GM23338 (cell line): ENCODE measurements around the gene TEDC2. TPM values are rescaled to one million over a fixed set of nuclear protein-coding genes. Genes with fewer than 3 reads are reported as not detected.

Experiments used
- ATAC-seq: fragments of 200-7000 bp; cut with Tn5 transposase; 3 replicates; pipeline ENCODE4 v1.9.1; 2020
- DNase-seq: peaks from one replicate; pipeline ENCODE4 v3.0.0-alpha.2; 2015; ENCODE audit warnings: low spot score
- H2AFZ ChIP-seq: fragments of 200-600 bp; sonication (generic); 2 replicates; pipeline ENCODE4 v1.8.0; 2016; ENCODE audit warnings: antibody characterized with exemption, mild to moderate bottlenecking, moderate library complexity
- H3F3A ChIP-seq: fragments of 200-600 bp; sonication (generic); replicated peaks from 2 replicates; pipeline ENCODE4 v1.8.0; 2017; ENCODE audit warnings: antibody characterized with exemption, mixed run types, low read depth
- H3K27ac ChIP-seq: fragments of 200-600 bp; sonication (generic); 2 replicates; pipeline ENCODE4 v1.6.1; 2016; ENCODE audit warnings: low read depth
- H3K27me3 ChIP-seq: fragments of 200-600 bp; sonication (generic); 2 replicates; pipeline ENCODE4 v1.8.0; 2016; ENCODE audit warnings: mild to moderate bottlenecking, mixed run types, moderate library complexity; ENCODE audit not compliant: insufficient read depth
- H3K36me3 ChIP-seq: fragments of 200-600 bp; sonication (generic); 2 replicates; pipeline ENCODE4 v1.8.0; 2016; ENCODE audit warnings: mild to moderate bottlenecking; ENCODE audit not compliant: insufficient read depth
- H3K4me1 ChIP-seq: fragments of 200-600 bp; sonication (generic); 2 replicates; pipeline ENCODE4 v1.8.0; 2016; ENCODE audit warnings: mild to moderate bottlenecking, moderate library complexity; ENCODE audit not compliant: insufficient read depth
- H3K4me2 ChIP-seq: fragments of 200-600 bp; sonication (generic); 2 replicates; pipeline ENCODE4 v1.7.1; 2017; ENCODE audit warnings: mixed run types
- H3K4me3 ChIP-seq: fragments of 200-600 bp; sonication (generic); 2 replicates; pipeline ENCODE4 v1.6.1; 2016; ENCODE audit warnings: mixed run types
- H3K79me2 ChIP-seq: fragments of 200-600 bp; sonication (generic); replicated peaks from 2 replicates; pipeline ENCODE4 v1.8.0; 2017; ENCODE audit warnings: mild to moderate bottlenecking; ENCODE audit not compliant: insufficient read depth
- H3K9me2 ChIP-seq: fragments of 200-600 bp; sonication (generic); 2 replicates; pipeline ENCODE4 v1.8.0; 2017; ENCODE audit not compliant: insufficient read depth
- H4K20me1 ChIP-seq: fragments of 200-600 bp; sonication (generic); replicated peaks from 2 replicates; pipeline ENCODE4 v1.8.0; 2017; ENCODE audit warnings: mild to moderate bottlenecking; ENCODE audit not compliant: insufficient read depth
- H3K27ac Mint-ChIP-seq: 2 replicates; pipeline ENCODE4 v1.8.0; 2020; ENCODE audit warnings: inconsistent platforms, mild to moderate bottlenecking, moderate library complexity, mixed read lengths
- H3K27me3 Mint-ChIP-seq: 3 replicates; pipeline ENCODE4 v1.8.0; 2022; ENCODE audit warnings: low read depth, mild to moderate bottlenecking, moderate library complexity, mixed read lengths, inconsistent platforms; ENCODE audit not compliant: insufficient read depth, poor library complexity
- H3K36me3 Mint-ChIP-seq: 3 replicates; pipeline ENCODE4 v1.8.0; 2021; ENCODE audit warnings: low read depth, mild to moderate bottlenecking, inconsistent platforms, moderate library complexity, mixed read lengths
- H3K4me1 Mint-ChIP-seq: 3 replicates; pipeline ENCODE4 v1.8.0; 2020; ENCODE audit warnings: mild to moderate bottlenecking, inconsistent platforms, mixed read lengths
- H3K4me3 Mint-ChIP-seq: 3 replicates; pipeline ENCODE4 v1.8.0; 2021; ENCODE audit warnings: moderate library complexity, mild to moderate bottlenecking, inconsistent platforms, mixed read lengths
- H3K9me3 Mint-ChIP-seq: 3 replicates; pipeline ENCODE4 v1.8.0; 2020; ENCODE audit warnings: moderate library complexity, mild to moderate bottlenecking, inconsistent platforms, mixed read lengths
- CREB1 ChIP-seq: fragments of 250-450 bp; sonication (Bioruptor Pico); IDR thresholded peaks from 2 replicates; pipeline ENCODE4 v1.5.0; 2020; ENCODE audit warnings: low read depth, mild to moderate bottlenecking, moderate library complexity
- EZH2 ChIP-seq: fragments of 200-600 bp; sonication (generic); IDR thresholded peaks from one replicate; pipeline ENCODE4 v1.8.0; 2017; ENCODE audit warnings: antibody characterized with exemption, mild to moderate bottlenecking, low read depth; ENCODE audit not compliant: unreplicated experiment
- EZH2phosphoT487 ChIP-seq: fragments of 200-600 bp; sonication (generic); IDR thresholded peaks from one replicate; pipeline ENCODE4 v1.8.1; 2018; ENCODE audit warnings: antibody characterized with exemption; ENCODE audit not compliant: unreplicated experiment
- JUNB ChIP-seq: IDR thresholded peaks from one replicate; pipeline ENCODE4 v1.6.1; 2016; ENCODE audit warnings: antibody characterized with exemption; ENCODE audit not compliant: unreplicated experiment
- NANOG ChIP-seq: IDR thresholded peaks from 2 replicates; pipeline ENCODE4 v1.6.1; 2016; ENCODE audit warnings: antibody characterized with exemption, borderline replicate concordance
- POLR2AphosphoS5 ChIP-seq: IDR thresholded peaks from 2 replicates; pipeline ENCODE4 v1.6.1; 2016; ENCODE audit warnings: antibody characterized with exemption, low read depth
- STAT1 ChIP-seq: IDR thresholded peaks from one replicate; pipeline ENCODE4 v1.6.1; 2016; ENCODE audit warnings: antibody characterized with exemption; ENCODE audit not compliant: unreplicated experiment
- ZNF114 ChIP-seq: fragments of 250-450 bp; sonication (Bioruptor Pico); IDR thresholded peaks from 2 replicates; pipeline ENCODE4 v1.5.0; 2020; ENCODE audit warnings: mild to moderate bottlenecking, moderate library complexity
- ZNF331 ChIP-seq: fragments of 250-450 bp; sonication (Bioruptor Pico); IDR thresholded peaks from 2 replicates; pipeline ENCODE4 v1.5.0; 2020; ENCODE audit warnings: low read depth, mild to moderate bottlenecking, moderate library complexity
- polyA plus RNA-seq: library from polyadenylated mRNA; unstranded; fragments of >200 nt; fragmentation: Nextera tagmentation; extraction: Ambion mirVana; gene quantifications from 2 replicates; pipeline ENCODE4 v1.2.1, GENCODE V29; 2016
- total RNA-seq: library from RNA; depleted of rRNA; stranded (reverse); fragments of >200 nt; shearing (Covaris generic); gene quantifications from 2 replicates; pipeline ENCODE4 v1.2.3, GENCODE V29; 2014
- TF ChIP-seq, protein P1 (sequence below): IDR thresholded peaks from 2 replicates; pipeline ENCODE4 v1.6.1; 2016; ENCODE audit warnings: antibody characterized with exemption
- TF ChIP-seq, protein P2 (sequence below): fragments of 250-450 bp; sonication (Bioruptor Pico); IDR thresholded peaks from 2 replicates; pipeline ENCODE4 v1.5.0; 2020; ENCODE audit warnings: mild to moderate bottlenecking, moderate library complexity
- TF ChIP-seq, protein P3 (sequence below): IDR thresholded peaks from one replicate; pipeline ENCODE4 v1.6.1; 2018; ENCODE audit warnings: antibody characterized with exemption; ENCODE audit not compliant: unreplicated experiment
- TF ChIP-seq, protein P4 (sequence below), 2 experiments: fragments of 200-600 bp in 1 of 2; sonication (generic) in 1 of 2; conservative IDR thresholded peaks; 2 replicates each; pipeline versions ENCODE4 v1.5.1 to v1.6.1; 2016 to 2017; ENCODE audit warnings: antibody characterized with exemption in 2 of 2, low read depth in 2 of 2, mild to moderate bottlenecking in 2 of 2, moderate library complexity in 1 of 2

The TEDC2 gene
- total and polyA plus RNA-seq, 2 experiments from 2014 or later = 50.6 to 98.9 TPM

DNA sequence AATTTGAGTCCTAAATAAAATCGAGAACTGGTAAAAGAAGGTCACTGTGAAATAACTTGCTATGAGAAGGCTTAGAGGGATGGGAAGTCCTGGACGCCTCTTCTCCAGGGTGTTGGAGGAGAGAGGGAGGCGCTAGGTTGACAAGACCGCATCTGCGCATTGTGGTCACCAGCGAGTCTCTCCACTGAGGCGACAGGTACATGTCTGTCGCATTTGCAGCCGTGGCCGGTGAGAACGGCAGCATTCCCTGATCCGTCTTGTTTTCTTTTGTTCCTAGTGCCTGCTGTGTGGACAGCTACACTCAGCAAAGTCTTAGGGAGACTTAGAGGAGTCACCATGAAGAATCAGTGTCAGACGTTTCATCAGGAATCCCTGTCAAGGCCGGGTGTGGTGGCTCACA is 45.8 kb downstream of the TEDC2 start:
- peaks cover 9% of the 10 kb centered on the region for H3K4me1 Mint-ChIP-seq
- H3K4me1 ChIP-seq = peaks cover 7% of the 10 kb centered on the region; the same call in 1 of the 2 replicates
- H3K9me3 Mint-ChIP-seq = no peaks in the 10 kb centered on the region
- no peak overlapping the region for H2AFZ ChIP-seq
- no peaks in the 10 kb centered on the region for H3K36me3 ChIP-seq
- no peaks in the 10 kb centered on the region for H3K27me3 ChIP-seq
- H3F3A ChIP-seq = peaks cover 4% of the 10 kb centered on the region; the same call in 1 of the 2 replicates
- TF ChIP-seq, protein P1, sequence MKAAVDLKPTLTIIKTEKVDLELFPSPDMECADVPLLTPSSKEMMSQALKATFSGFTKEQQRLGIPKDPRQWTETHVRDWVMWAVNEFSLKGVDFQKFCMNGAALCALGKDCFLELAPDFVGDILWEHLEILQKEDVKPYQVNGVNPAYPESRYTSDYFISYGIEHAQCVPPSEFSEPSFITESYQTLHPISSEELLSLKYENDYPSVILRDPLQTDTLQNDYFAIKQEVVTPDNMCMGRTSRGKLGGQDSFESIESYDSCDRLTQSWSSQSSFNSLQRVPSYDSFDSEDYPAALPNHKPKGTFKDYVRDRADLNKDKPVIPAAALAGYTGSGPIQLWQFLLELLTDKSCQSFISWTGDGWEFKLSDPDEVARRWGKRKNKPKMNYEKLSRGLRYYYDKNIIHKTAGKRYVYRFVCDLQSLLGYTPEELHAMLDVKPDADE = no peak
- TF ChIP-seq JUNB (no peak), EZH2 (no peak), NANOG (no peak), CREB1 (no peak), ZNF331 (CRISPR knock-in tag) (no peak), ZNF114 (CRISPR knock-in tag) (no peak), STAT1 (no peak), EZH2phosphoT487 (no peak), POLR2AphosphoS5 (no peak)
- TF ChIP-seq, protein P2, sequence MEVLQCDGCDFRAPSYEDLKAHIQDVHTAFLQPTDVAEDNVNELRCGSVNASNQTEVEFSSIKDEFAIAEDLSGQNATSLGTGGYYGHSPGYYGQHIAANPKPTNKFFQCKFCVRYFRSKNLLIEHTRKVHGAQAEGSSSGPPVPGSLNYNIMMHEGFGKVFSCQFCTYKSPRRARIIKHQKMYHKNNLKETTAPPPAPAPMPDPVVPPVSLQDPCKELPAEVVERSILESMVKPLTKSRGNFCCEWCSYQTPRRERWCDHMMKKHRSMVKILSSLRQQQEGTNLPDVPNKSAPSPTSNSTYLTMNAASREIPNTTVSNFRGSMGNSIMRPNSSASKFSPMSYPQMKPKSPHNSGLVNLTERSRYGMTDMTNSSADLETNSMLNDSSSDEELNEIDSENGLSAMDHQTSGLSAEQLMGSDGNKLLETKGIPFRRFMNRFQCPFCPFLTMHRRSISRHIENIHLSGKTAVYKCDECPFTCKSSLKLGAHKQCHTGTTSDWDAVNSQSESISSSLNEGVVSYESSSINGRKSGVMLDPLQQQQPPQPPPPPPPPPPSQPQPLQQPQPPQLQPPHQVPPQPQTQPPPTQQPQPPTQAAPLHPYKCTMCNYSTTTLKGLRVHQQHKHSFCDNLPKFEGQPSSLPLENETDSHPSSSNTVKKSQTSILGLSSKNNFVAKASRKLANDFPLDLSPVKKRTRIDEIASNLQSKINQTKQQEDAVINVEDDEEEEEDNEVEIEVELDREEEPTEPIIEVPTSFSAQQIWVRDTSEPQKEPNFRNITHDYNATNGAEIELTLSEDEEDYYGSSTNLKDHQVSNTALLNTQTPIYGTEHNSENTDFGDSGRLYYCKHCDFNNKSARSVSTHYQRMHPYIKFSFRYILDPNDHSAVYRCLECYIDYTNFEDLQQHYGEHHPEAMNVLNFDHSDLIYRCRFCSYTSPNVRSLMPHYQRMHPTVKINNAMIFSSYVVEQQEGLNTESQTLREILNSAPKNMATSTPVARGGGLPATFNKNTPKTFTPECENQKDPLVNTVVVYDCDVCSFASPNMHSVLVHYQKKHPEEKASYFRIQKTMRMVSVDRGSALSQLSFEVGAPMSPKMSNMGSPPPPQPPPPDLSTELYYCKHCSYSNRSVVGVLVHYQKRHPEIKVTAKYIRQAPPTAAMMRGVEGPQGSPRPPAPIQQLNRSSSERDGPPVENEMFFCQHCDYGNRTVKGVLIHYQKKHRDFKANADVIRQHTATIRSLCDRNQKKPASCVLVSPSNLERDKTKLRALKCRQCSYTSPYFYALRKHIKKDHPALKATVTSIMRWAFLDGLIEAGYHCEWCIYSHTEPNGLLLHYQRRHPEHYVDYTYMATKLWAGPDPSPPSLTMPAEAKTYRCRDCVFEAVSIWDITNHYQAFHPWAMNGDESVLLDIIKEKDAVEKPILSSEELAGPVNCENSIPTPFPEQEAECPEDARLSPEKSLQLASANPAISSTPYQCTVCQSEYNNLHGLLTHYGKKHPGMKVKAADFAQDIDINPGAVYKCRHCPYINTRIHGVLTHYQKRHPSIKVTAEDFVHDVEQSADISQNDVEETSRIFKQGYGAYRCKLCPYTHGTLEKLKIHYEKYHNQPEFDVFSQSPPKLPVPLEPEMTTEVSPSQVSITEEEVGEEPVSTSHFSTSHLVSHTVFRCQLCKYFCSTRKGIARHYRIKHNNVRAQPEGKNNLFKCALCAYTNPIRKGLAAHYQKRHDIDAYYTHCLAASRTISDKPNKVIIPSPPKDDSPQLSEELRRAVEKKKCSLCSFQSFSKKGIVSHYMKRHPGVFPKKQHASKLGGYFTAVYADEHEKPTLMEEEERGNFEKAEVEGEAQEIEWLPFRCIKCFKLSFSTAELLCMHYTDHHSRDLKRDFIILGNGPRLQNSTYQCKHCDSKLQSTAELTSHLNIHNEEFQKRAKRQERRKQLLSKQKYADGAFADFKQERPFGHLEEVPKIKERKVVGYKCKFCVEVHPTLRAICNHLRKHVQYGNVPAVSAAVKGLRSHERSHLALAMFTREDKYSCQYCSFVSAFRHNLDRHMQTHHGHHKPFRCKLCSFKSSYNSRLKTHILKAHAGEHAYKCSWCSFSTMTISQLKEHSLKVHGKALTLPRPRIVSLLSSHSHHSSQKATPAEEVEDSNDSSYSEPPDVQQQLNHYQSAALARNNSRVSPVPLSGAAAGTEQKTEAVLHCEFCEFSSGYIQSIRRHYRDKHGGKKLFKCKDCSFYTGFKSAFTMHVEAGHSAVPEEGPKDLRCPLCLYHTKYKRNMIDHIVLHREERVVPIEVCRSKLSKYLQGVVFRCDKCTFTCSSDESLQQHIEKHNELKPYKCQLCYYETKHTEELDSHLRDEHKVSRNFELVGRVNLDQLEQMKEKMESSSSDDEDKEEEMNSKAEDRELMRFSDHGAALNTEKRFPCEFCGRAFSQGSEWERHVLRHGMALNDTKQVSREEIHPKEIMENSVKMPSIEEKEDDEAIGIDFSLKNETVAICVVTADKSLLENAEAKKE (CRISPR knock-in tag) = no peak
- TF ChIP-seq, protein P3, sequence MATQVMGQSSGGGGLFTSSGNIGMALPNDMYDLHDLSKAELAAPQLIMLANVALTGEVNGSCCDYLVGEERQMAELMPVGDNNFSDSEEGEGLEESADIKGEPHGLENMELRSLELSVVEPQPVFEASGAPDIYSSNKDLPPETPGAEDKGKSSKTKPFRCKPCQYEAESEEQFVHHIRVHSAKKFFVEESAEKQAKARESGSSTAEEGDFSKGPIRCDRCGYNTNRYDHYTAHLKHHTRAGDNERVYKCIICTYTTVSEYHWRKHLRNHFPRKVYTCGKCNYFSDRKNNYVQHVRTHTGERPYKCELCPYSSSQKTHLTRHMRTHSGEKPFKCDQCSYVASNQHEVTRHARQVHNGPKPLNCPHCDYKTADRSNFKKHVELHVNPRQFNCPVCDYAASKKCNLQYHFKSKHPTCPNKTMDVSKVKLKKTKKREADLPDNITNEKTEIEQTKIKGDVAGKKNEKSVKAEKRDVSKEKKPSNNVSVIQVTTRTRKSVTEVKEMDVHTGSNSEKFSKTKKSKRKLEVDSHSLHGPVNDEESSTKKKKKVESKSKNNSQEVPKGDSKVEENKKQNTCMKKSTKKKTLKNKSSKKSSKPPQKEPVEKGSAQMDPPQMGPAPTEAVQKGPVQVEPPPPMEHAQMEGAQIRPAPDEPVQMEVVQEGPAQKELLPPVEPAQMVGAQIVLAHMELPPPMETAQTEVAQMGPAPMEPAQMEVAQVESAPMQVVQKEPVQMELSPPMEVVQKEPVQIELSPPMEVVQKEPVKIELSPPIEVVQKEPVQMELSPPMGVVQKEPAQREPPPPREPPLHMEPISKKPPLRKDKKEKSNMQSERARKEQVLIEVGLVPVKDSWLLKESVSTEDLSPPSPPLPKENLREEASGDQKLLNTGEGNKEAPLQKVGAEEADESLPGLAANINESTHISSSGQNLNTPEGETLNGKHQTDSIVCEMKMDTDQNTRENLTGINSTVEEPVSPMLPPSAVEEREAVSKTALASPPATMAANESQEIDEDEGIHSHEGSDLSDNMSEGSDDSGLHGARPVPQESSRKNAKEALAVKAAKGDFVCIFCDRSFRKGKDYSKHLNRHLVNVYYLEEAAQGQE = no peak
- TF ChIP-seq, protein P4, sequence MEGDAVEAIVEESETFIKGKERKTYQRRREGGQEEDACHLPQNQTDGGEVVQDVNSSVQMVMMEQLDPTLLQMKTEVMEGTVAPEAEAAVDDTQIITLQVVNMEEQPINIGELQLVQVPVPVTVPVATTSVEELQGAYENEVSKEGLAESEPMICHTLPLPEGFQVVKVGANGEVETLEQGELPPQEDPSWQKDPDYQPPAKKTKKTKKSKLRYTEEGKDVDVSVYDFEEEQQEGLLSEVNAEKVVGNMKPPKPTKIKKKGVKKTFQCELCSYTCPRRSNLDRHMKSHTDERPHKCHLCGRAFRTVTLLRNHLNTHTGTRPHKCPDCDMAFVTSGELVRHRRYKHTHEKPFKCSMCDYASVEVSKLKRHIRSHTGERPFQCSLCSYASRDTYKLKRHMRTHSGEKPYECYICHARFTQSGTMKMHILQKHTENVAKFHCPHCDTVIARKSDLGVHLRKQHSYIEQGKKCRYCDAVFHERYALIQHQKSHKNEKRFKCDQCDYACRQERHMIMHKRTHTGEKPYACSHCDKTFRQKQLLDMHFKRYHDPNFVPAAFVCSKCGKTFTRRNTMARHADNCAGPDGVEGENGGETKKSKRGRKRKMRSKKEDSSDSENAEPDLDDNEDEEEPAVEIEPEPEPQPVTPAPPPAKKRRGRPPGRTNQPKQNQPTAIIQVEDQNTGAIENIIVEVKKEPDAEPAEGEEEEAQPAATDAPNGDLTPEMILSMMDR (conservative IDR thresholded peaks at IDR 0.05; ENCODE audit: low read depth in 2 of 2) = no peak
- H3K4me2 ChIP-seq = no peak overlapping the region
- DNase-seq (no peak), ATAC-seq (no peak)
- no peaks in the 10 kb centered on the region for H3K79me2 ChIP-seq
- no peak overlapping the region for H3K27ac ChIP-seq
- H4K20me1 ChIP-seq = no peaks in the 10 kb centered on the region
- no peaks in the 10 kb centered on the region for H3K9me2 ChIP-seq
- no peak overlapping the region for H3K4me3 ChIP-seq
- no peak overlapping the region for H3K27ac Mint-ChIP-seq
- H3K36me3 Mint-ChIP-seq = no peaks in the 10 kb centered on the region
- H3K4me3 Mint-ChIP-seq = no peak overlapping the region
- peaks cover 9% of the 10 kb centered on the region for H3K27me3 Mint-ChIP-seq
